ENCODE measurements around the gene CYP2U1.

- TF ChIP-seq POLR2AphosphoS5 (IDR thresholded peaks at IDR 0.05; ENCODE audit: insufficient read depth in 1 of 2, low read depth in 1 of 2) (no peak), POLR2A (IDR thresholded peaks at IDR 0.05) (no peak), CTCF (IDR thresholded peaks at IDR 0.05) (no peak)
These were observed 70.3 kb downstream of the CYP2U1 start for GRCh38 chr4:108001540-108002135.
